Psoas muscle (tissue), 8 donors: Measurements from ENCODE around the gene FAM200B. TPM values are rescaled to one million over a fixed set of nuclear protein-coding genes. Genes with fewer than 3 reads are reported as not detected.

Experiments
- ATAC-seq, 4 donors: fragments of 200-7000 bp; cut with Tn5 transposase; one replicate each; pipeline ENCODE4 v1.9.1; 2020; ENCODE audit warnings: moderate library complexity in 3 of 4, mild to moderate bottlenecking in 2 of 4
- DNase-seq, 2 donors: peaks; one replicate each; pipeline ENCODE4 v3.0.0-alpha.2; 2020
- H3K27ac ChIP-seq: fragments of 200-600 bp; one replicate; pipeline ENCODE4 v1.8.0; 2022
- H3K27me3 ChIP-seq, 3 donors: fragments of 200-600 bp in 1 of 3; one replicate each; pipeline versions ENCODE4 v1.6.1 to v1.8.0; 2013 to 2022; ENCODE audit warnings: low read length in 2 of 3, mild to moderate bottlenecking in 2 of 3, moderate library complexity in 1 of 3; ENCODE audit not compliant: insufficient read depth in 3 of 3
- H3K36me3 ChIP-seq, 2 donors: fragments of 200-600 bp in 1 of 2; one replicate each; pipeline versions ENCODE4 v1.6.1 to v1.8.0; 2013 to 2022; ENCODE audit warnings: low read depth in 1 of 2, mild to moderate bottlenecking in 1 of 2, moderate library complexity in 1 of 2; ENCODE audit not compliant: insufficient read depth in 1 of 2
- H3K4me1 ChIP-seq: fragments of 200-600 bp; one replicate; pipeline ENCODE4 v1.8.0; 2022
- H3K4me3 ChIP-seq: fragments of 200-600 bp; one replicate; pipeline ENCODE4 v1.8.0; 2022; ENCODE audit warnings: mild to moderate bottlenecking
- H3K9me3 ChIP-seq: fragments of 200-600 bp; one replicate; pipeline ENCODE4 v1.8.0; 2022
- CTCF ChIP-seq: fragments of 200-600 bp; IDR thresholded peaks from one replicate; pipeline ENCODE4 v1.8.0; 2022; ENCODE audit warnings: antibody characterized with exemption
- WGBS, 3 donors: extraction: QIAGEN DNeasy Blood & Tissue Kit; methylation state at CpG; one replicate each; pipeline versions ENCODE4 v1.1.6 to v1.1.7; 2013; 5-methylcytosine and 5-hydroxymethylcytosine counted together
- intact Hi-C, 2 donors: fragments of 100-400 bp; cut with DNase I; formaldehyde crosslinking; loops; one replicate each; pipeline versions ENCODE4 v1.11.0 to v1.14.2; 2022
- polyA plus RNA-seq, 3 donors: library from polyadenylated mRNA; stranded (reverse); fragments of 200-250 nt; gene quantifications; one replicate each; pipeline ENCODE4 v1.2.3, GENCODE V29; 2013
- total RNA-seq, 4 donors: library from RNA; stranded (reverse); fragmentation: NEBNext Ultra II Directional in 2 of 4; extraction: Animal tissue kit (Norgen Biotek cat#: 25700) in 2 of 4; gene quantifications; one replicate each; pipeline versions ENCODE4 v1.2.1 to v1.2.4, GENCODE V29; 2021 to 2023
- donor health status: healthy with polysubstance abuse.
- donor health status: DM: no; HTN: no; CAD: no; lungs with moderate emphysema.
- donor health status: Bipolar disorder and iron deficiency.
- donor health status: healthy.
- donor health status: DM: yes; HTN: yes; CAD: no.
- donor health status: DM: no; HTN: no; CAD: no.
- donor health status: DM: no; HTN: no; CAD: no.
- donor health status: DM: yes; HTN: yes; CAD: no.

FAM200B gene
- total and polyA plus RNA-seq, 7 donors: 16.3 to 44.2 (median 21.3) TPM

DNA sequence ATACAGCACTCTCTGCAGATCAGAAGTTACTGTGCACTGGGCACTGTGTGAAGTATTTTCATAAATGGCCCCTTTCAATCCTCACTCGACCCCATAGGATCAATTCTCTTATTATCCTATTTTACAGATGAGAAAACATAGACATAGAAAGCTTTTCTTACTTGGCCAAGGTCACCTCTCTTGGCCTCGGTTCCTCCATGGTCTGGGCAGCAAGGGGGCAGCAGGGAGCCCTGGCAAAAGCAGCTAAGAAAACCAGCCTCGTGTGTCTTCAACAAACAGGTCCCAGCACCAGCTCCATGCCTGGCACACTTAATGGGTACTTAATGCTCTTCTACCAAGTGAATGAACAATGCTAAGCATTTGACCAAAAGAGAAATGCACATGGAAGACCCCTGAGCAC, 55.6 kb downstream of the FAM200B start:
- no peak overlapping the region for H3K4me3 ChIP-seq
- ATAC-seq: no peak
- H3K36me3 ChIP-seq: no peaks in the 10 kb centered on the region
- TF ChIP-seq CTCF: no peak
- H3K9me3 ChIP-seq: peaks cover under 1% of the 10 kb centered on the region
- WGBS, 3 donors: 56 to 73% (median 70%) methylated on average over 3 of the region's 3 CpGs
- no peak for DNase-seq
- H3K4me1 ChIP-seq: peaks cover 3% of the 10 kb centered on the region
- no peaks in the 10 kb centered on the region for H3K27me3 ChIP-seq
- no peak overlapping the region for H3K27ac ChIP-seq
- intact Hi-C loops: loop anchor here in 1 of 2 donors (10.0 kb wide), 1 partner anchor 138 kb away; no protein-coding TSS in a partner anchor

DNA sequence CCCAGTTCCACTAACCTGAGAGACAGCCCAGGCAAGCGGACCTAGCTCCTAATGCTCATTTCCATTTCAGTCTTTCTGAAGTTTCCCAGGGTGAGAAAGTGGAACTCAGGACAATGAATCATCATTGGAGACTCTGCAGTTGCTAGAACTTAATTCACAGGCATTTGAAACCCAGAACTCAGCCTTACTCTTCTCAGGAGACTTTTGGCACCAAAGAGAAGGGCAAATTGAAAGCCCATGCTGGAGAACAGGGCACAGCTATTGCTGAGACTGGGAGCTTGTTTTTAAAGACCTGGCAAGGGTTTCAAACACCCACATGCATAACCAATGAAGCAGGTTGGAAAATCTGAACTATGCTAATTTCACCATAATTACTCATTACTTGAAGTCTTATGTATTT, 57.2 kb downstream of the FAM200B start:
- Histone ChIP-seq H3K4me3 (no peak overlapping the region), H3K27ac (no peak overlapping the region), H3K4me1 (peaks cover 3% of the 10 kb centered on the region), H3K27me3 (no peaks in the 10 kb centered on the region), H3K9me3 (peaks cover 7% of the 10 kb centered on the region), H3K36me3 (no peaks in the 10 kb centered on the region)
- intact Hi-C loops: loop anchor here in 1 of 2 donors (10.0 kb wide), 1 partner anchor 136 kb away; no protein-coding TSS in a partner anchor
- DNase-seq (no peak), ATAC-seq (no peak)
- TF ChIP-seq CTCF: no peak
- WGBS, 3 donors: 42 to 72% (median 56%) methylated on average over 1 of the region's 1 CpG

Other genes with a start within 250 kb of the FAM200B start
- 1 to 10 TPM; 1.8 to 4.7 (median 2.2) TPM for gene CC2D2A, start 211.9 kb upstream of the FAM200B start, total RNA-seq
- gene CC2D2A, start 211.9 kb upstream of the FAM200B start, polyA plus RNA-seq: 1 to 10 TPM; 1.6 to 2.3 (median 1.6) TPM
- gene FBXL5, start 26.5 kb upstream of the FAM200B start, total RNA-seq: 10 to 100 TPM; 53.9 to 91.2 (median 67.9) TPM
- 10 to 100 TPM; 46.1 to 68.5 (median 49.1) TPM for gene FBXL5, start 26.5 kb upstream of the FAM200B start, polyA plus RNA-seq
- 1 to 10 TPM; 1.2 to 2.1 (median 1.3) TPM for gene BST1, start 21.2 kb downstream of the FAM200B start, total RNA-seq
- 1 to 10 TPM in 2 of 3 donors, under 1 TPM in 1; 0.98 to 1.5 (median 1.5) TPM for gene BST1, start 21.2 kb downstream of the FAM200B start, polyA plus RNA-seq
- 1 to 10 TPM; 3.1 to 6.8 (median 4.5) TPM for gene CD38, start 96.5 kb downstream of the FAM200B start, total RNA-seq
- gene CD38, start 96.5 kb downstream of the FAM200B start, polyA plus RNA-seq: 1 to 10 TPM; 1.5 to 4.6 (median 2.7) TPM